ENCODE results near the gene ALDH4A1. TPM values are rescaled to one million over a fixed set of nuclear protein-coding genes. Genes with fewer than 3 reads are reported as not detected.

Gene ALDH4A1
- total RNA-seq, 1 donor from 2014 or later = 11.7 TPM

GRCh38 chr1:18881642-18882431 lies 20.5 kb downstream of the ALDH4A1 start:
- Histone ChIP-seq H3K27me3 (ENCODE audit: low read depth) (no peaks in the 10 kb centered on the region), H3K36me3 (peaks cover 10% of the 10 kb centered on the region), H3K9me3 (no peaks in the 10 kb centered on the region), H3K27ac (no peak overlapping the region), H3K4me1 (no peaks in the 10 kb centered on the region), H3K4me3 (no peak overlapping the region)
- TF ChIP-seq CTCF (IDR thresholded peaks at IDR 0.05) = no peak
- intact Hi-C loops (cut with DNase I) = no loop called here
- ATAC-seq = no peak
- no peak for DNase-seq

- H3K27ac ChIP-seq = no peak overlapping the region
- intact Hi-C loops (cut with DNase I) = no loop called here
- no peaks in the 10 kb centered on the region for H3K9me3 ChIP-seq
- peaks cover 10% of the 10 kb centered on the region for H3K36me3 ChIP-seq
- DNase-seq (no peak), ATAC-seq (no peak)
- H3K4me3 ChIP-seq = no peak overlapping the region
- no peaks in the 10 kb centered on the region for H3K4me1 ChIP-seq
- no peaks in the 10 kb centered on the region for H3K27me3 ChIP-seq (ENCODE audit: low read depth)
- TF ChIP-seq CTCF (IDR thresholded peaks at IDR 0.05) = no peak
Observed at GRCh38 chr1:18881164-18881563, 21.2 kb downstream of the ALDH4A1 start.

GRCh38 chr1:18880585-18880984 lies 21.8 kb downstream of the ALDH4A1 start:
- no peak overlapping the region for H3K4me3 ChIP-seq
- H3K27me3 ChIP-seq (ENCODE audit: low read depth) = no peaks in the 10 kb centered on the region
- H3K4me1 ChIP-seq = no peaks in the 10 kb centered on the region
- no peak for DNase-seq
- ATAC-seq = no peak
- intact Hi-C loops (cut with DNase I) = no loop called here
- TF ChIP-seq CTCF (IDR thresholded peaks at IDR 0.05) = no peak
- peaks cover 10% of the 10 kb centered on the region for H3K36me3 ChIP-seq
- H3K9me3 ChIP-seq = no peaks in the 10 kb centered on the region
- H3K27ac ChIP-seq = no peak overlapping the region

GRCh38 chr1:18879791-18880309 lies 22.5 kb downstream of the ALDH4A1 start:
- no peak for ATAC-seq
- no peak for DNase-seq
- H3K36me3 ChIP-seq = peaks cover 10% of the 10 kb centered on the region
- H3K27me3 ChIP-seq (ENCODE audit: low read depth) = no peaks in the 10 kb centered on the region
- H3K9me3 ChIP-seq = no peaks in the 10 kb centered on the region
- TF ChIP-seq CTCF (IDR thresholded peaks at IDR 0.05) = no peak
- intact Hi-C loops (cut with DNase I) = no loop called here
- no peak overlapping the region for H3K4me3 ChIP-seq
- H3K4me1 ChIP-seq = no peaks in the 10 kb centered on the region
- no peak overlapping the region for H3K27ac ChIP-seq

- Histone ChIP-seq H3K27me3 (ENCODE audit: low read depth) (no peaks in the 10 kb centered on the region), H3K27ac (no peak overlapping the region), H3K4me1 (no peaks in the 10 kb centered on the region), H3K36me3 (peaks cover 10% of the 10 kb centered on the region), H3K9me3 (no peaks in the 10 kb centered on the region), H3K4me3 (no peak overlapping the region)
- intact Hi-C loops (cut with DNase I) = no loop called here
- TF ChIP-seq CTCF (IDR thresholded peaks at IDR 0.05) = no peak
- ATAC-seq = no peak
- DNase-seq = no peak
Observed at GRCh38 chr1:18879215-18879790, 23.1 kb downstream of the ALDH4A1 start.
